ENCODE results near the gene NPBWR2.
"Not testable (repeated sequence)": the region's sequence is repeated elsewhere in the genome, so short reads cannot be mapped to it uniquely, and the experiment has no call there.

NPBWR2 gene

DNA sequence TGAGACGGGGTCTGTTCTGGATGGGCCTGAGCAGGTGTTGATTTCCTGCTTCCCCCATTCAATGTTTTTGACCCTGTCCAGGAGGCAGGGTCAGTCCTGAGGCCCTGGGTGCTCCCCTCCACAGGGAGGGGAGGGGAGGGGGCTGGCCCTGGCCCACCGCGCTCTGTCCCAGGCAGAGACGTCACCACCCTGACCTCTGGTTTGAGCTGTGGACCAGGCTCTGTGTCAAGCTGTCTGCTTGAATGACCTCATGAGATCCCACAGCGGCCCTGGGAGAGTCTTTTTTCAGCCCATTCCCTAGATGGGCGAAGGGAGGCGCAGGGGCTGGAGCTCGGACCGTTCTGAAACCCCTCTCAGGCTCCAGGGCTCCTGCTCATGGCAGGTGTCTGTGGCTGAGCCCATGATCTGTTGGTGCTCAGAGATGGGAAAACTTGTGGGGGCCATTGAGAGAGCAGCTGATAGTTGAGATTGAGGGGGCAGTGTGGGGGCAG lies 14.3 kb downstream of the NPBWR2 start:
- Histone ChIP-seq H3K4me3 (ENCODE audit: low read length) (no peak overlapping the region), H3K36me3 (ENCODE audit: control insufficient read depth, insufficient read depth, low read length) (no peaks in the 10 kb centered on the region), H3K27me3 (ENCODE audit: control insufficient read depth, insufficient read depth, low read length) (no peaks in the 10 kb centered on the region), H3K9me3 (ENCODE audit: control insufficient read depth, insufficient read depth, low read length) (no peaks in the 10 kb centered on the region; the same call in 1 of the 2 replicates), H3K4me1 (ENCODE audit: control insufficient read depth, insufficient read depth, low read length) (peaks cover 3% of the 10 kb centered on the region), H3K27ac (ENCODE audit: low read length) (no peak overlapping the region)
- no peak for DNase-seq (ENCODE audit: low read depth, low spot score)
- WGBS (ENCODE audit: insufficient coverage, insufficient read length), result no CpG with 5 or more reads among the region's 9 CpGs

DNA sequence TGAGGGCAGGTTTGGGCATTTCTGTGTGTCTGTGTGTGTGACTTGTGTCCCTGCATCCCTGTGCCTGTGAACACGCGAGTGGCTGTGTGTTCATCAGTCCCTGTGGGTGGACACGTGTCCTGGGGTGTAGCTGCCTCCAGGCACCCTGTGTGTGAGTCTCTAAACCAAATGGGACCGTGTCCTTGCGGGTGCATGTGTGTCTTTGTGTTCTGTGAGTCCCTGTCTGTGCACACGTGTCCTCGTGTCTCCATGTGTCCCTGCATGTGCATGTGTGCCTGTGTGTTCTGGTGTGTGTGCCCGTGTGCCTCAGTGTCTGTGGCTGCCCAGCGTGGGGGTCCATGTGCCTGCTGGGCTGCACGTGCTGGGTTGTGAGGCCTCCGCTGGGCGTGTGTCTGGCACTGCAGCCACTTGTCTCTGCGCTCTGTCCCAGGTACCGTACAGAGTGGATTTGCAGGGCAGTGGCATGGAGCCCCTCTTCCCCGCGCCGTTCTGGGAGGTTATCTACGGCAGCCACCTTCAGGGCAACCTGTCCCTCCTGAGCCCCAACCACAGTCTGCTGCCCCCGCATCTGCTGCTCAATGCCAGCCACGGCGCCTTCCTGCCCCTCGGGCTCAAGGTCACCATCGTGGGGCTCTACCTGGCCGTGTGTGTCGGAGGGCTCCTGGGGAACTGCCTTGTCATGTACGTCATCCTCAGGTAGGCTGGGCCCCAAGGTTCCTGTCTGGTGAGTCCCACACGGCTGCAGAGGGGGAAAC lies 14.9 kb downstream of the NPBWR2 start:
- Histone ChIP-seq H3K36me3 (ENCODE audit: control insufficient read depth, insufficient read depth, low read length) (no peaks in the 10 kb centered on the region), H3K27me3 (ENCODE audit: control insufficient read depth, insufficient read depth, low read length) (no peaks in the 10 kb centered on the region), H3K4me1 (ENCODE audit: control insufficient read depth, insufficient read depth, low read length) (peaks cover 3% of the 10 kb centered on the region), H3K27ac (ENCODE audit: low read length) (no peak overlapping the region), H3K9me3 (ENCODE audit: control insufficient read depth, insufficient read depth, low read length) (no peaks in the 10 kb centered on the region; the same call in 1 of the 2 replicates), H3K4me3 (ENCODE audit: low read length) (no peak overlapping the region)
- DNase-seq (ENCODE audit: low read depth, low spot score), result no peak
- no CpG with 5 or more reads among the region's 27 CpGs for WGBS (ENCODE audit: insufficient coverage, insufficient read length)

DNA sequence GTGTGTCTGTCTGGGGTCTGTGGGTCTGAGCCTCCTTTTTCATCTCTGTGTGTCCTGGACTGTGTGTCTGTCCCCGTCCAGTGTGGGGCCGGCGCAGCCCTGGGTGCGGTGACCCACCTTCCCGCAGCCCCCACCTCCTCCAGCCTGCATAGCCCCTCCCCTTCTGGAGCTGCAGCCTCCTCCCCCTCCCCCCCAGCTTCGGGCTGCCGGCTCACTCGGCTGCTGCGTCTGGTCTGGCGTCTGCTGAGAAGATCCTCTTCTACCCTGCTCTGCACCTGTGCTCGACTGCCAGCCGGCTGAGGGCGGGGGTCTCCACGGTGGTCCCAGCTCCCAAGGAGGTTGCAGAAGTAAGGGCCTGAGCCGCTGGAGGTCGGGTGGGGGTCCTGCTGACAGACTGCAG lies 15.6 kb downstream of the NPBWR2 start:
- DNase-seq (ENCODE audit: low read depth, low spot score), result no peak
- no peaks in the 10 kb centered on the region for H3K36me3 ChIP-seq (ENCODE audit: control insufficient read depth, insufficient read depth, low read length)
- no peaks in the 10 kb centered on the region for H3K27me3 ChIP-seq (ENCODE audit: control insufficient read depth, insufficient read depth, low read length)
- H3K4me3 ChIP-seq (ENCODE audit: low read length), result no peak overlapping the region
- no peaks in the 10 kb centered on the region; the same call in 1 of the 2 replicates for H3K9me3 ChIP-seq (ENCODE audit: control insufficient read depth, insufficient read depth, low read length)
- peaks cover 3% of the 10 kb centered on the region for H3K4me1 ChIP-seq (ENCODE audit: control insufficient read depth, insufficient read depth, low read length)
- no peak overlapping the region for H3K27ac ChIP-seq (ENCODE audit: low read length)
- no CpG with 5 or more reads among the region's 16 CpGs for WGBS (ENCODE audit: insufficient coverage, insufficient read length)

DNA sequence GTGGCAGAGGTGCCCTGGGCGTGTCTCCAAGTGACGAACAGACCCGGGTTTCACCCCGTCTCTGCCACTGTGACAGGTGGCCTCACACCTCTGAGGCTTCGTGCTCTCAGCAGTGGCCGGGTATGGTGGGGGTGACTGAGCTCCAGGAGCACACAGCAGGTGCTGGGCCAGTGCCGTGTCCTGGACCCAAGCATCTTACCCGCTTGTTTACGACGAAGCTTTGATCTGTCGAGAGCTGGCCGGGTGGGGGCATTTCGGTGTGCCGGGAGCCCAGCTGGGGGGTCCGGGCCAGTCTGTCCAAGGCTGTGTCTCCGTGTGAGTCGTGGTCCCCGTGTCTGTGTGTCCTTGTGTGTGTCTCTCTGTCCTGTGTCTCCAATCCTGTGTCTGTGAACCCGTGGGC lies 16.0 kb downstream of the NPBWR2 start:
- DNase-seq (ENCODE audit: low read depth, low spot score), result no peak
- H3K4me1 ChIP-seq (ENCODE audit: control insufficient read depth, insufficient read depth, low read length), result peaks cover 3% of the 10 kb centered on the region
- WGBS (ENCODE audit: insufficient coverage, insufficient read length), result no CpG with 5 or more reads among the region's 19 CpGs
- no peaks in the 10 kb centered on the region for H3K27me3 ChIP-seq (ENCODE audit: control insufficient read depth, insufficient read depth, low read length)
- no peak overlapping the region for H3K27ac ChIP-seq (ENCODE audit: low read length)
- no peak overlapping the region for H3K4me3 ChIP-seq (ENCODE audit: low read length)
- no peaks in the 10 kb centered on the region for H3K36me3 ChIP-seq (ENCODE audit: control insufficient read depth, insufficient read depth, low read length)
- H3K9me3 ChIP-seq (ENCODE audit: control insufficient read depth, insufficient read depth, low read length), result no peaks in the 10 kb centered on the region

DNA sequence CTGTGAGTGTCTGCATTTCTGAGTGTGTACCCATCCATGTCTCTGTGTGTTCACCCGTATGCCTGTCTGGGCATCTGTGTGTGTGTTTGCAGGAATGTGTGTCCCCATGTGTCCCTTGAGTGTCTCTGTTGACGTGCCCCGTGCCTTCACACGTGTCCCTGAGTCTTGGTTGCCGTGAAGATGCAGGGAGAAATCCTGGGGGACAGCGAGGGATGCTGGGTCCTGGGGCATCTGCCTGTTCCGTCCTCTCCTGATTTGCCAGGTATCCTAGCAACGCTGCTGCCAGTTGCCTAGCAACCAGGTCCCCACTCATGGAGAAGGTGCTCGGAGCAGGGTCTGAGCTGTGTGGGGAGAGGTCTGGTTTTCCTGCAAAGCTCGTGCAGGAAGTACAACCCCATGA lies 17.2 kb downstream of the NPBWR2 start:
- no CpG with 5 or more reads among the region's 10 CpGs for WGBS (ENCODE audit: insufficient coverage, insufficient read length)

DNA sequence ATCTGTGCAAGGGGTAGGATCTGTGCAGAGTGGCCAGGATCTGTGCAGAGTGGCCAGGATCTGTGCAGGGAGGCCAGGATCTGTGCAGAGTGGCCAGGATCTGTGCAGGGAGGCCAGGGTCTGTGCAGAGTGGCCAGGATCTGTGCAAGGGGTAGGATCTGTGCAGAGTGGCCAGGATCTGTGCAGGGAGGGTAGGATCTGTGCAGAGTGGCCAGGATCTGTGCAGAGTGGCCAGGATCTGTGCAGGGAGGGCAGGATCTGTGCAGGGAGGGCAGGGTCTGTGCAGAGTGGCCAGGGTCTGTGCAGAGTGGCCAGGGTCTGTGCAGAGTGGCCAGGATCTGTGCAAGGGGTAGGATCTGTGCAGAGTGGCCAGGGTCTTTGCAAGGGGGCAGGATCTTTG lies 18.8 kb downstream of the NPBWR2 start:
- not testable (repeated sequence) for H3K4me1 ChIP-seq (ENCODE audit: control insufficient read depth, insufficient read depth, low read length); H3K36me3 ChIP-seq (ENCODE audit: control insufficient read depth, insufficient read depth, low read length); H3K4me3 ChIP-seq (ENCODE audit: low read length); H3K9me3 ChIP-seq (ENCODE audit: control insufficient read depth, insufficient read depth, low read length); DNase-seq (ENCODE audit: low read depth, low spot score); H3K27me3 ChIP-seq (ENCODE audit: control insufficient read depth, insufficient read depth, low read length); H3K27ac ChIP-seq (ENCODE audit: low read length)

More for the DNA sequence above, 17.2 kb downstream of the NPBWR2 start:
- H3K4me3 ChIP-seq (ENCODE audit: low read length), result no peak overlapping the region
- no peak overlapping the region for H3K27ac ChIP-seq (ENCODE audit: low read length)
- no peak for DNase-seq (ENCODE audit: low read depth, low spot score)
- H3K36me3 ChIP-seq (ENCODE audit: control insufficient read depth, insufficient read depth, low read length), result no peaks in the 10 kb centered on the region
- peaks cover 3% of the 10 kb centered on the region for H3K4me1 ChIP-seq (ENCODE audit: control insufficient read depth, insufficient read depth, low read length)
- H3K9me3 ChIP-seq (ENCODE audit: control insufficient read depth, insufficient read depth, low read length), result no peaks in the 10 kb centered on the region
- H3K27me3 ChIP-seq (ENCODE audit: control insufficient read depth, insufficient read depth, low read length), result peaks cover under 1% of the 10 kb centered on the region; the same call in 1 of the 2 replicates

DNA sequence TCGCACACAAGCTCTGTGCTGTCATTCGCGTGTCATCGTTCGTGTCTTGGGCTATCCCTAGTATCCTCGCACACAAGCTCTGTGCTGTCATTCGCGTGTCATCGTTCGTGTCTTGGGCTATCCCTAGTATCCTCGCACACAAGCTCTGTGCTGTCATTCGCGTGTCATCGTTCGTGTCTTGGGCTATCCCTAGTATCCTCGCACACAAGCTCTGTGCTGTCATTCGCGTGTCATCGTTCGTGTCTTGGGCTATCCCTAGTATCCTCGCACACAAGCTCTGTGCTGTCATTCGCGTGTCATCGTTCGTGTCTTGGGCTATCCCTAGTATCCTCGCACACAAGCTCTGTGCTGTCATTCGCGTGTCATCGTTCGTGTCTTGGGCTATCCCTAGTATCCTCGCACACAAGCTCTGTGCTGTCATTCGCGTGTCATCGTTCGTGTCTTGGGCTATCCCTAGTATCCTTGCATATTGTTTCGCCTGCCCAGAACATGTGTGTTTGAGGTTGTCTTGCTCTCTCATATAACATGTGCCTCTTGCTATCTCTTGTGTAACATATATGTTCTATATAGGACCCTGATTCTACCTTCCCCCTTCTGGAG lies 20.0 kb downstream of the NPBWR2 start:
- H3K27me3 ChIP-seq (ENCODE audit: control insufficient read depth, insufficient read depth, low read length), result not testable (repeated sequence)

DNA sequence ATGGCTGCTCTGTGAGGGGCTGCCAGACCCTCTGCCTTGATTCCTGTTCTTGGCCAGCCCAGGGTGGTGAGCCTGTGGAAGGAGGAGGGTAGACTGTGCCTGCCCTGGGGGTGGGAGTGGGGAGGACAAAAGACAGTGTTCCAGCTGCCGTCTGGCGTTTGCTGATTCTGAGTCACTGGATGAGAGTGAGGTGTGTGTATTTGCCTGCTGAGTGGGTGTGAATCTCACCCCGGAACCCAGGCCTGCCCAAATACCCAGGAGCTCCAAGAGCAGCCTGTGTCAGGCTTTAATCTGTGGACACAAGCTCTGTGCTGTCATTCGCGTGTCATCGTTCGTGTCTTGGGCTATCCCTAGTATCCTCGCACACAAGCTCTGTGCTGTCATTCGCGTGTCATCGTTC lies 20.6 kb downstream of the NPBWR2 start:
- Histone ChIP-seq H3K27me3 (ENCODE audit: control insufficient read depth, insufficient read depth, low read length) (peaks cover 10% of the 10 kb centered on the region; the same call in 1 of the 2 replicates), H3K36me3 (ENCODE audit: control insufficient read depth, insufficient read depth, low read length) (no peaks in the 10 kb centered on the region), H3K27ac (ENCODE audit: low read length) (no peak overlapping the region), H3K4me1 (ENCODE audit: control insufficient read depth, insufficient read depth, low read length) (0 out of 2 replicates have a peak, but pooled peaks cover 2% of the 10 kb centered on the region), H3K9me3 (ENCODE audit: control insufficient read depth, insufficient read depth, low read length) (no peaks in the 10 kb centered on the region), H3K4me3 (ENCODE audit: low read length) (no peak overlapping the region)
- no CpG with 5 or more reads among the region's 11 CpGs for WGBS (ENCODE audit: insufficient coverage, insufficient read length)
- DNase-seq (ENCODE audit: low read depth, low spot score), result no peak

More for the DNA sequence above, 20.0 kb downstream of the NPBWR2 start:
- H3K4me1 ChIP-seq (ENCODE audit: control insufficient read depth, insufficient read depth, low read length); H3K4me3 ChIP-seq (ENCODE audit: low read length); H3K36me3 ChIP-seq (ENCODE audit: control insufficient read depth, insufficient read depth, low read length); H3K27ac ChIP-seq (ENCODE audit: low read length); H3K9me3 ChIP-seq (ENCODE audit: control insufficient read depth, insufficient read depth, low read length); DNase-seq (ENCODE audit: low read depth, low spot score): not testable (repeated sequence)
- WGBS (ENCODE audit: insufficient coverage, insufficient read length), result no CpG with 5 or more reads among the region's 36 CpGs

DNA sequence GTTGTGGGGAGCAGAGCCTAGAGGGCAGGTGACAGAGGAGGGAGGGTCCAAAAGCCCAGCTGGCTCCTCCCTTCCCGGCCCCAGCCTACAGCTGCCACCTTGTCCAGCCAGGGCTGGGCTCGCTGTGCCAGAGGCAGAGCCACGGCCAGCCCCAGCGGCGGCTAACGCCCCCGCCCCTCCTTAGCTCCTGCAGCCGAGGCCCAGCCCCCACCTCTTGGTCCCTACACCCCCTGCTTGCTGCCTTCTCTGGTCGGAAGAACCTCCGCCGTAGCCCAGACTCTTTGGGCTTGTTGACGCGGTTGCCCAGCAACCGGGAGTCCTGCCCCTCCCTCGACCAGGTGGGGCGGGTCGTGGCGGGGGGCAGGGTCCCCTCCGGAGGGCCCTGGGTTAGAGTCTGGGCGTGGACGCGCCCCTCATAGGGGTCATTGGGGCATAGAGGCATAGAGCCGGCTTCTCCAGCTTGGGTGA lies 22.6 kb downstream of the NPBWR2 start:
- Histone ChIP-seq H3K4me1 (ENCODE audit: control insufficient read depth, insufficient read depth, low read length) (0 out of 2 replicates have a peak, but pooled peaks cover 2% of the 10 kb centered on the region), H3K36me3 (ENCODE audit: control insufficient read depth, insufficient read depth, low read length) (no peaks in the 10 kb centered on the region), H3K9me3 (ENCODE audit: control insufficient read depth, insufficient read depth, low read length) (no peaks in the 10 kb centered on the region), H3K4me3 (ENCODE audit: low read length) (peak overlapping the region; percentile 8; the same call in 1 of the 2 replicates), H3K27ac (ENCODE audit: low read length) (no peak overlapping the region), H3K27me3 (ENCODE audit: control insufficient read depth, insufficient read depth, low read length) (peaks cover 10% of the 10 kb centered on the region; the same call in 1 of the 2 replicates)
- no CpG with 5 or more reads among the region's 23 CpGs for WGBS (ENCODE audit: insufficient coverage, insufficient read length)
- DNase-seq (ENCODE audit: low read depth, low spot score), result no peak

DNA sequence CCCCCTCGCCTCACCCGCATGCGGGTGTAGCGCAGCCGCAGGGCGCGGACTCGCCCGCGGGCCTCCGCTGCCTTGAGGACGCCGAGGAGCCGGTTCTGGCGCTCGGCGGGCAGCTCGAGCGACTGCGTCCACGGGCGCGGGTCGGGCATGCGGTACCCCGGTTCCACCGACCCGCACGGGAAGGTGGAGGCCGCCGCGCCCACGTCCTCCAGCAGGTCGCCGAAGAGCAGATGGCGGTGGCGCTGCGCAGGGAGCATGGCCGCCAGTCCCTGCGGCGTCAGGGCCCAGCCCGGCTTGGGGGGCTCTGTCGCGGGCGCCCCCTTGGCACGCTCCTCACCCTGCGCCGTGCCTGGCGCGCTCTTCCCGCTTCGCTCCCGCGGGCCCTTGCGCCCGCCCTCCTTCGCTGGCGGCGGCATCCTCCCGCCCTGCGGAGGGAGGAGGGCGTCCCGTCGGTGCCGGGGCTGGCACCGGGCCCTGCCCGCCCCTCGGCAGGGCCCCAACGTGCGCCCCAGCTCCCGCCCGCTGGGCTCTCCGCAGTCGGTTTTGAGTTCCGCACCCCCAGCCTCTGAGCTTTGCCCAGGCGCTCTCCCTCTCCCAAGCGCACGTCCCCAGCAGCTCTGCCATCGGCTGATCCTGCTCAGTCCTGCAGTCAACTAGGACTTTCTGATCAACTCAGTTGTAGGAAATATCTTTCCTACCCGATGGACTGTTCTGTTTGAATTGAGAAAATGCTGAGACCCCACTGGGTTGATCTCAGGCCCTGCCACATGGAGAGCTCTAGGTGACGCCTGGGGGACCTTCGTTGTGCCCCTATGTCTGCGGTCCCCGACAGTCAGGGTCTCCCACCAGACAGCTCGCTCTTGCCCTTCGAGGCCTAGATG lies 23.3 kb downstream of the NPBWR2 start, which contains the start of gene LKAAEAR1:
Gene LKAAEAR1, minus strand, starts transcription at position 595 of the 881 bp plus-strand sequence. Its CDS starts 179 bp downstream, at position 416.
- peak within 1 kb of the TSS; percentile 35; the same call in 1 of the 2 replicates for H3K4me3 ChIP-seq (ENCODE audit: low read length)
- no peak for DNase-seq (ENCODE audit: low read depth, low spot score)
- peaks cover 10% of the 10 kb centered on the region; the same call in 1 of the 2 replicates for H3K27me3 ChIP-seq (ENCODE audit: control insufficient read depth, insufficient read depth, low read length)
- no peak within 1 kb of the TSS for H3K27ac ChIP-seq (ENCODE audit: low read length)
- peaks cover 2% of the 10 kb centered on the region; the same call in 1 of the 2 replicates for H3K4me1 ChIP-seq (ENCODE audit: control insufficient read depth, insufficient read depth, low read length)
- no CpG with 5 or more reads among the region's 86 CpGs for WGBS (ENCODE audit: insufficient coverage, insufficient read length)
- H3K36me3 ChIP-seq (ENCODE audit: control insufficient read depth, insufficient read depth, low read length), result no peaks in the 10 kb centered on the region
- no peaks in the 10 kb centered on the region for H3K9me3 ChIP-seq (ENCODE audit: control insufficient read depth, insufficient read depth, low read length)

Data from iPS DF 6.9 (cell line).